Caki2 (cell line): ENCODE measurements around the gene VWA7. TPM values are rescaled to one million over a fixed set of nuclear protein-coding genes. Genes with fewer than 3 reads are reported as not detected.
"Not testable (repeated sequence)": the region's sequence is repeated elsewhere in the genome, so short reads cannot be mapped to it uniquely, and the experiment has no call there.

ENCODE experiments used
- DNase-seq: peaks from one replicate; pipeline ENCODE4 v3.0.0-alpha.2; 2015; ENCODE audit warnings: low read depth
- in situ Hi-C: cut with HindIII; loops from 2 replicates; pipeline ENCODE4 v1.10.0; 2016; ENCODE audit warnings: low sequenced_read_pairs, low pct_unique_long_range_greater_than_20kb, mixed read lengths
- total RNA-seq: library from RNA; depleted of rRNA; stranded (reverse); fragments of >200 nt; shearing (Covaris generic); gene quantifications from 2 replicates; pipeline ENCODE4 v1.2.3, GENCODE V29; 2014; ENCODE audit warnings: low replicate concordance

Gene VWA7
- total RNA-seq, 1 experiment from 2014 or later: 5.5 TPM

GRCh38 chr6:31806470-31807272 lies 29.5 kb upstream of the VWA7 start, which contains the start of gene LSM2:
LSM2 (minus strand) TSS chr6:31806966; CDS start chr6:31806757, 209 bp downstream.
- peak; percentile 97 for DNase-seq
- in situ Hi-C loops: no loop called here

GRCh38 chr6:31805939-31806469 lies 28.9 kb upstream of the VWA7 start:
- no peak for DNase-seq
- in situ Hi-C loops: no loop called here

- in situ Hi-C loops, DNase-seq: not testable (repeated sequence)
Observed at GRCh38 chr6:31801031-31801927, 24.2 kb upstream of the VWA7 start.

GRCh38 chr6:31799781-31800180 lies 22.7 kb upstream of the VWA7 start:
- in situ Hi-C loops: no loop called here
- DNase-seq: no peak

- no peak for DNase-seq
Observed at GRCh38 chr6:31797588-31797987, 20.5 kb upstream of the VWA7 start.

GRCh38 chr6:31796993-31797385 lies 19.9 kb upstream of the VWA7 start:
- DNase-seq: no peak
- in situ Hi-C loops: no loop called here

More at GRCh38 chr6:31797588-31797987, 20.5 kb upstream of the VWA7 start:
- in situ Hi-C loops: no loop called here

- DNase-seq: peak; percentile 95
- in situ Hi-C loops: no loop called here
Observed at GRCh38 chr6:31795616-31796298, 18.6 kb upstream of the VWA7 start, which contains the start of gene VARS1. VARS1 (minus strand) TSS chr6:31795752; CDS start chr6:31795217, 535 bp downstream.

GRCh38 chr6:31794866-31795615 lies 17.9 kb upstream of the VWA7 start:
- DNase-seq: no peak
- in situ Hi-C loops: no loop called here

- in situ Hi-C loops: no loop called here
- peak; percentile 38 for DNase-seq
Observed at GRCh38 chr6:31794294-31794865, 17.3 kb upstream of the VWA7 start.

- in situ Hi-C loops, DNase-seq: not testable (repeated sequence)
Observed at GRCh38 chr6:31793927-31794245, 16.8 kb upstream of the VWA7 start.

- in situ Hi-C loops: no loop called here
- DNase-seq: peak; percentile 72
Observed at GRCh38 chr6:31792761-31793171, 15.6 kb upstream of the VWA7 start.

GRCh38 chr6:31792090-31792374 lies 14.9 kb upstream of the VWA7 start:
- no peak for DNase-seq
- in situ Hi-C loops: no loop called here

GRCh38 chr6:31791324-31792089 lies 14.4 kb upstream of the VWA7 start:
- DNase-seq: peak; percentile 44
- in situ Hi-C loops: no loop called here

- in situ Hi-C loops: no loop called here
- no peak for DNase-seq
Observed at GRCh38 chr6:31785475-31785874, 8.3 kb upstream of the VWA7 start.

GRCh38 chr6:31784098-31784925 lies 7.2 kb upstream of the VWA7 start:
- no peak for DNase-seq
- in situ Hi-C loops: no loop called here
